ENCODE results near the gene GNG12.

Gene GNG12

DNA sequence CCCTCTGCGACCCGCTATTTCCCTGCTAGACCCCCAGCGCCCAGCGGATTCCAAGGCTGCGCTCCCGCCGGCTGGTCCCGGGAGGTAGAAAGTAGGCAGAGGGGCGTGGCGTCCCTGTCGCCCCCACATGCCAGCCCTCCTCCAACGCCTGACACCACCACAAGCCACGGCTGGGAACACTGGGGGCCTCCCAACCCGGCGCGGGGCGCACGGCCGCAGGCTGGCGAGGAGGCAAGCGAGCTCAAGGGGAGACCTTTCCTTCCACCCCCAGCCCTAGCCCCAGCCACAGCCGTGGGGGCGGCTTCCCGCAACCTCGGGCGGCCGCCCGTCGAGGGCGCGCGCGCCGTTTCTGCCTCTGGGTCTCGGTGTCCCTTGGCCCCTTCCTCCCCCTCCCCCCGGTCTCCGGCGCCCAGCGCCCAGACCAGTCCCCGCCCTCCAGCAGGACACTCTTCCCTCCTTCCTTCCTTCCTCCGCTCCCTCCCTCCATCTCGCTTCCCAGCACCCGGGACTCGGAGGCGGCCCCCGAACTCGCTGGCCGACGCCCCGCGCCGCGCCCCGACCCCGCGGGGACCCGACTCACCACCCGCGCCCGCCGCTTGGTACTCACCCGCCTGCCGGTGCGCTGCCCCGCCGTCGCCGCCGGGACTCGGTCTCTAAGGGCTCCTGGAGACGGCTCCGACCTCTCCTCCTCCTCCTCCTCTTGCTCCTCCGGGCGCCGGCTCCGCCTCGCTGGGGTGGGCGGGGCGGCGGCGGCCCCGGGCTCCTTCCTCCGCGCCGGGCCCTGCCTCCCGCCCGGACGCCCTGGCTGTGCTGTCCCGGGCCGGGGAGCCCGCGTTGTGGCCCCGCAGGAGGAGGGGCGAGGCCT is at the start of gene GNG12:
Gene GNG12, minus strand, starts transcription at position 731 of the 865 bp plus-strand sequence. CDS start 125,781 bp downstream, outside the sequence.
- TF ChIP-seq Cebpa-rat (IDR thresholded peaks at IDR 0.05) = no peak
- peak within 1 kb of the TSS; percentile 98 for H3K4me2 ChIP-seq
- H4K20me1 ChIP-seq = 0 out of 2 replicates have a peak, but pooled peaks cover 11% of the 10 kb centered on the region
- H3K4me1 ChIP-seq = peaks cover 40% of the 10 kb centered on the region
- no peaks in the 10 kb centered on the region for H3K9me3 ChIP-seq
- H3K27me3 ChIP-seq = peaks cover 42% of the 10 kb centered on the region
- peak within 1 kb of the TSS; percentile 66 for H3K9ac ChIP-seq
- H3K4me3 ChIP-seq = peak within 1 kb of the TSS; percentile 79
- peak within 1 kb of the TSS; percentile 15; the same call in 1 of the 2 replicates for H3K27ac ChIP-seq
- H3K36me3 ChIP-seq = no peaks in the 10 kb centered on the region

DNA sequence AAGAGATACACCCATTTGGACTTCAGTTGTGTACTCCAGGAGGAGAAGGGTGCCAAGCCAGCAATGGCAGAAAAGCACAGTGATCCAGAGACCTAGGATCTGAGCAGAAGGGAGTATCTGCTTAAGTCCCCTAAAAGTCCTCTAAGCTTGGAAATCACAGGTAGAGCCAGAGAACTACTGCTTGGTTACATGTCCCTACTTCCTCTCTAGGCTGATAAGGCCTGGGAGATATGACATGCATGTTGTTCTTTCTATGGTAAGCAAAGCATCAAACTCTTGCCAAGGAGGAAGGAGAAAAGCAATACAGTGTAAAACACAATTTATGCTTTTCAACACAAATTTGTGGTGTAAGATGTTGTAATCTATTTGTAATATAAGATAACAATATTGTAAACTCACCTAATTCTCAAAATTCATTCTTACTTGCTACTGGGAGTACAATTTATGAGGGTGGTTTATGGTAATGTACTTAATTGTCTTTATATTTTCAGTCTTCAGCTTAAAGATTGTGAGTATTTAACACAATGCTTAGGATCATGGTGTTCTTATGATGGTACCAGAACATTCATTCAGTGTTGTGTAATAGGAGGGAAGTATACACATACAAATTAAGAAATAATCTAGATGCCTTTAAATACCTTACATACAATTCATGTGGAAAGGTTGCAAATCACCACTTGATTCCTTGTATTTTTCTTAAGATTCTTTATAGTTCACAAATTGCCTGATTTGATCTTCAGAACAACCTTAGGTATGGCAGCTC is 49.1 kb upstream of the GNG12 start:
- no peak overlapping the region for H3K27ac ChIP-seq

DNA sequence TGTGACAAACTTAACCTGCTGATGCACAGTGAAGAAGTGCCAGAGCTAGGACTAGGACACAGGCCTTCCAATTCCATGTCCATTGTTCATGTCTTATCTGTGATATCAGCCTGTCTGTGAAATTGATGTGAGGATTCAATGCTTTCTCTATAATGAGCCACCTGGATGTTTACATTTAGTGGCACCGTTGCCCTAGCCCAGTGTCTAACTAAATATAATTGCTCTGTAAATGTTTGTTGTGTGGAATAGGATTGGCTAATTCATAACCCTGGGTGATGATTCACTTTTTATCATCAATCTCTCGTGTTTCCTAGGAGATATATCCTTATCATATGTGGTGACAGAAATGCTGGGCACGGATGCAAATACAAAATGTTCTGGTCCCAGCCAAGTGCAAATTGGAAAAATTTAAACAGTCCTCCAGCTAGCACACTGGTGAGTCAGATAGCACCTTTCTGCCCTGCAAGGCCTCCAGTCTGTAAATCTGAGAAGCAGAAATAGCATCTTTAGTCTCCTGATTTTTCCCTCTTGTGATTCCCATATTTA is 46.9 kb upstream of the GNG12 start:
- H3K27ac ChIP-seq = no peak overlapping the region
- H3K36me3 ChIP-seq = no peaks in the 10 kb centered on the region
- H3K4me3 ChIP-seq = no peak overlapping the region
- H3K4me2 ChIP-seq = no peak overlapping the region
- no peaks in the 10 kb centered on the region for H3K27me3 ChIP-seq
- no peaks in the 10 kb centered on the region for H4K20me1 ChIP-seq
- no peak for TF ChIP-seq Cebpa-rat (IDR thresholded peaks at IDR 0.05)
- no peaks in the 10 kb centered on the region for H3K9me3 ChIP-seq
- H3K4me1 ChIP-seq = no peaks in the 10 kb centered on the region
- no peak overlapping the region for H3K9ac ChIP-seq

More for the DNA sequence above, 49.1 kb upstream of the GNG12 start:
- no peak for TF ChIP-seq Cebpa-rat (IDR thresholded peaks at IDR 0.05)
- Histone ChIP-seq H3K4me3 (no peak overlapping the region), H3K27me3 (no peaks in the 10 kb centered on the region), H3K4me2 (no peak overlapping the region), H3K9me3 (no peaks in the 10 kb centered on the region), H4K20me1 (no peaks in the 10 kb centered on the region), H3K4me1 (no peaks in the 10 kb centered on the region), H3K9ac (no peak overlapping the region), H3K36me3 (no peaks in the 10 kb centered on the region)

DNA sequence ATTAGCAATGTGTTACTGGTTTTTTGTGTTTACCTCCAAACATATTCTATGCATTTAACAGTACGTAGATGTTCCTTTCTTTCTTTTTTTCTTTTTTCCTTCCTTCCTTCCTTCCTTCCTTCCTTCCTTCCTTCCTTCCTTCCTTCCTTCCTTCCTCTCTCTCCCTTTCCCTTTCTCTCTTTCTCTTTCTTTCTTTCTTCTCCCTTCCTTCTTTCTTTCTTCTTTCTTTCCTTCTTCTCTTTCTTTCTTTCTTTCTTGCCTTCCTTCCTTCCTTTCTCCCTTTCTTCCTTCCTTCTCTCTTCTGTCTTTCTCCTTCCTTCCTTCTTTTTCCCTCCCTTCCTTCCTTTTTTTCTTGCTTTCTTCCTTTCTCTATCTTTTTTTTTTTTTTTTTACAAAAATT is 46.2 kb upstream of the GNG12 start:
- H3K36me3 ChIP-seq = no peaks in the 10 kb centered on the region
- no peak overlapping the region for H3K4me2 ChIP-seq
- no peaks in the 10 kb centered on the region for H3K4me1 ChIP-seq
- no peak overlapping the region for H3K27ac ChIP-seq
- TF ChIP-seq Cebpa-rat (IDR thresholded peaks at IDR 0.05) = no peak
- no peaks in the 10 kb centered on the region for H3K27me3 ChIP-seq
- no peaks in the 10 kb centered on the region for H4K20me1 ChIP-seq
- H3K4me3 ChIP-seq = no peak overlapping the region
- no peak overlapping the region for H3K9ac ChIP-seq
- no peaks in the 10 kb centered on the region for H3K9me3 ChIP-seq

DNA sequence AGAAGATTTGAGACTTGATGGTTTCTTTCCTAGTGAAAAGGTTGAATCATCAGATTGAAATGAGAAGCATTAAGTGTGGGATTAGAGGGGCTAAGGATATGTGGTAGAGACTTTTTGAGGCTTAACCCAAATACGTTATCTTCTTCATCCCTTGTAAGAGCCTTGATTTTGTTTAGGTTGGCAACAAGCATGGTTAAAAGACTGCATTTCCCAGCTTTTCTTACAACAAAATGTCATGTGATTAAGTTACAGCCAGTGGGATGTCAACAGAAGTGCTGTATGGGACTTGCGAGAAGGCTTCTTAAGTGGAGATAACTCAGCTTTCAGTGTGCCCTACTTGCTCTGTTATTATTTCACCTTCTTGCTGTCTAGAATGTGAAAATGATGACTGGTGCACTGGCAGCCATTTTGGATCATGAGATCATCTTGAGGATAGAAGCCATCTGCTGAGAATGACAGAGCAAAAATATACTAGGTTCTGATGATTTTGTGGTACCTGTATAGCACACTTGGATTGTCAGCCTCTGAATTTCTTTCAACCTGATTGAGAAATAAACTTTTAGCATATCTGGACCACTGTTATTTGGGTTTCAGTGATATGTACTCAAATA is 41.3 kb upstream of the GNG12 start:
- H3K27ac ChIP-seq = no peak overlapping the region
- no peak overlapping the region for H3K4me3 ChIP-seq
- H3K9ac ChIP-seq = no peak overlapping the region
- H3K4me2 ChIP-seq = no peak overlapping the region
- no peaks in the 10 kb centered on the region for H3K27me3 ChIP-seq
- no peaks in the 10 kb centered on the region for H3K4me1 ChIP-seq
- H3K36me3 ChIP-seq = no peaks in the 10 kb centered on the region
- H3K9me3 ChIP-seq = no peaks in the 10 kb centered on the region
- no peak for TF ChIP-seq Cebpa-rat (IDR thresholded peaks at IDR 0.05)
- no peaks in the 10 kb centered on the region for H4K20me1 ChIP-seq

DNA sequence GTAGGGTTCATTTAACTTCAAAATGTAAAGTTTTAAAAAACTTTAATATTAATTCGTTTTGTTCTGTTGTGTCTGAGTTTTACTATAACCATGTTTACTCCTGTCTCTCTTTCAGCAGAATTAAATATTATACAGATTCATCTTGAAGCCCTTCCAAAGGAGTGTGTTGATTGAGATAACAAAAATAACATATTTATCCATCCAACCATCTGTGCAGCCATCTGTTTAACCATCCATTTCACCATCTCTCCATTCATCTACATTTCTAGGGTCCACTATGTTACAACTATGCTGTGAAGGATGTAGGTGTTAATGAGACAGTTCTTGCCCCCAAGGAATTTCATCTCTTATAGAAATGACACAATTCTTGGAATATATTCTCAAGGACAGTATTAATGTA is 36.0 kb upstream of the GNG12 start:
- Histone ChIP-seq H4K20me1 (no peaks in the 10 kb centered on the region), H3K9ac (no peak overlapping the region), H3K9me3 (no peaks in the 10 kb centered on the region), H3K4me2 (no peak overlapping the region), H3K4me1 (no peaks in the 10 kb centered on the region), H3K4me3 (no peak overlapping the region), H3K36me3 (no peaks in the 10 kb centered on the region), H3K27me3 (no peaks in the 10 kb centered on the region), H3K27ac (no peak overlapping the region)
- no peak for TF ChIP-seq Cebpa-rat (IDR thresholded peaks at IDR 0.05)

DNA sequence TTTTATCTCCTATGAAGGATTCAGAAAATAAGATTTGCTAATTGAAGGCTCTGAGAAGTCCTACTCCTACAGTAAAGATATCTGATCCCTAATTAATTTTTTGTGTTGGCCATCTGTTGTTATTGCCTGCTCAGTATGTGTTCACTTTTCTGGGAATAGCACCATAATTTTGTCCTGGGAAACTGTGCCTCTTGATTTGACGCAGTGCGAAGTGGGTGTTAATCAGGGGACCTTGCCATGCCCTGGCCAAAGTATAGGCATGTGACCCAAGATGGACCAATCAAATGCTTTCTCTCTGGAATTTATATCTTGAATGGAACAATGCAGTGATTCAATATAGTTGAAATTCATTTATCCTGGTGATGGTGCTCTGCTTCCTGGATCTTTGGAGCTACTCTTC is 30.4 kb upstream of the GNG12 start:
- no peaks in the 10 kb centered on the region for H4K20me1 ChIP-seq
- H3K9ac ChIP-seq = no peak overlapping the region
- H3K9me3 ChIP-seq = no peaks in the 10 kb centered on the region
- no peaks in the 10 kb centered on the region for H3K36me3 ChIP-seq
- H3K4me3 ChIP-seq = no peak overlapping the region
- no peak overlapping the region for H3K4me2 ChIP-seq
- H3K27ac ChIP-seq = no peak overlapping the region
- H3K27me3 ChIP-seq = no peaks in the 10 kb centered on the region
- TF ChIP-seq Cebpa-rat (IDR thresholded peaks at IDR 0.05) = no peak
- no peaks in the 10 kb centered on the region for H3K4me1 ChIP-seq

DNA sequence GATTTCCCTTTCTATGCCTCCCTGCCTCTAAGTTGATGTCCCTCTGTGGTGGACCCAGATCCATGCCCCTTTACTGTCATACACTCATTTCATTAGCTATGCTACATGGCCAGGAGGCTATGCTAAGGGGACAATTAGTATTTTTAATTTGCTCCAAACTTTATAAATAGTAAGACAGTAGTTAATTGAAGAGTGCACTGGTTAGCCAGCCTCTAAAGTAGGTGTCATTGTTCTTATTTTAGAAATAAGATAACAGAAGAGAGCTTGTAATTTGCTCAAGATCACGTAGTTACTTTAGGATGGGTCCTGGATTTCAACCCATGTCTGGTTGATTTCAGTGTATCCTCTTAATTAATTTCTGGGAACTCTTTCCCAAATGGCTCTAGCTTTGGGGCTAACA is 29.4 kb upstream of the GNG12 start:
- no peak for TF ChIP-seq Cebpa-rat (IDR thresholded peaks at IDR 0.05)
- Histone ChIP-seq H3K4me2 (no peak overlapping the region), H3K4me1 (peaks cover under 1% of the 10 kb centered on the region; the same call in 1 of the 2 replicates), H3K27ac (no peak overlapping the region), H3K4me3 (no peak overlapping the region), H3K9me3 (no peaks in the 10 kb centered on the region), H4K20me1 (no peaks in the 10 kb centered on the region), H3K36me3 (no peaks in the 10 kb centered on the region), H3K27me3 (no peaks in the 10 kb centered on the region), H3K9ac (no peak overlapping the region)

DNA sequence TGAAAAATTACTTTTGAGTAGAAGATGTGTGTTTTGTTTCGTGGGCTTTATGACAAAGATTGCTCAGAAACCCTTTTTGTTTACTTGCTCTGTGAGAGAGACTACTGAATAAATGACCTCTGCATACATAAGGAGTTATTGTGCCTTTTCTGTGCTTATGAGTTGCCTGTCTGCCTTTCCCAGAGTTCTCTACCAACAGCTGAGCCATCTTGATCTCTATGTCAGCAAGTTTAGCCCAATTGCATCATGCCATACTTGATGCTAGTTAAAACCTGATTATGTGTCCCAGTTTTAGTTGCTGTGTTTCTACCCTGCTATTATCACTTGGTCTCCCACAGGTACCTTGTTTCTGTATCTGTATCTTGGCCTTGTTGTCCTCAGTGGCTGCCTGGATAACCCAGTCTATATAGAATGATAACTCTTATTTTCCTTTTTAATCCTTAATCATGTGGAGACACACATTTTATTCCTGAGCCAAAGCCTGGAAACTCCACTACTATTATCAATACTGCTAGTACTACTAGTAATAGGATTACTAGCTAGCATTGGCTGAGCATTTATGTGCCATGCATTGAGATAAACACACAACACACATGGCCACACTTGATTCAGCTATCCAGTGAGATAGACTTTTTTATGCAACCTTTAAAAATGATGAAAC is 28.7 kb upstream of the GNG12 start:
- Histone ChIP-seq H3K27ac (no peak overlapping the region), H3K4me3 (no peak overlapping the region), H3K4me2 (no peak overlapping the region), H3K27me3 (no peaks in the 10 kb centered on the region), H3K4me1 (peaks cover 7% of the 10 kb centered on the region), H3K9me3 (no peaks in the 10 kb centered on the region), H4K20me1 (no peaks in the 10 kb centered on the region), H3K9ac (no peak overlapping the region), H3K36me3 (no peaks in the 10 kb centered on the region)
- no peak for TF ChIP-seq Cebpa-rat (IDR thresholded peaks at IDR 0.05)

Measured in BLaER1 (cell line).